ENCODE measurements around the gene FLT4.
A peak's percentile ranks its signal among the peaks of the same experiment; 100 is the strongest.

Gene FLT4

GRCh38 chr5:180652346-180652745 is 2.9 kb upstream of the FLT4 start:
- Histone ChIP-seq H3K4me3 (ENCODE audit: insufficient read depth, low read depth, low read length) (no peak overlapping the region), H3K9me3 (ENCODE audit: control insufficient read depth, low read length) (no peaks in the 10 kb centered on the region), H3K27me3 (ENCODE audit: control insufficient read depth, insufficient read depth, low read length, poor library complexity, severe bottlenecking) (peaks cover 59% of the 10 kb centered on the region), H3K36me3 (ENCODE audit: control insufficient read depth, insufficient read depth, low read length) (no peaks in the 10 kb centered on the region), H3K27ac (ENCODE audit: insufficient read depth, low read depth, low read length, poor library complexity, severe bottlenecking) (no peak overlapping the region), H3K4me1 (ENCODE audit: control insufficient read depth, insufficient read depth, low read length) (no peaks in the 10 kb centered on the region)
- WGBS, 2 experiments: 88 to 90% methylated on average over 10 to 11 of the region's 11 CpGs

DNA sequence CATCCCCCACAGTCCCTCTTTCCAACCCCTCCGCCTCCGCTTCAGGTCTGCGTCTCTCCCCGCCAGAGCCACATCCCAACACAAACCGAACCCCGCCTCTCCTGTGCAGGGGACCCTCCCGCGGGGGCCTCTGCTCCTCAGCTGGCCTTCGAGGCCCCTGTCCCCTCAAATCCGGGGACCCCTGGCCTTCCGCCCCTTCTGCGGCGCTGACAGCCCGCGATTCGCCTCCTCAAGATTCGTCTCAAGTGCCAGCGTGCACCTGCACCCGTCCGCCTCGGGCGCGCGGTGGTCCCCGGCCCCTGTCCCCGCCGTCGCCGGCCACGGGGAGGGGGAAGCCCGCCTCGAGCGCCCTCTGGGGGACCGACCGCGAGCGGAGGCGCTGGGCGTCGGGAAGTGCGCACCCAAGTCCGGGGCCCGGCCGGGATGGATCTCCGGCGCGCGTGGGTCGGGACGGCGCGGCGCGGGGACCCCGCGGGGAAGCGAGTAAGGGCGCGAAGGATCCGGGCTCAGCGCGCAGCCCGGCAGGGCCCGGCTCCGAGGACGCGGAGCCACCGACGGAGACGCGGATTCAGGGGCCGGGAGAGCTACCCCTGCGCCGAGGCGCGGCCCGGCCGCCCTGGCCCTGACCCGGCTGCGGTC is 623 bp downstream of the FLT4 start:
- 2% methylated on average over 80 of the region's 80 CpGs for WGBS, 2 experiments
- H3K9me3 ChIP-seq (ENCODE audit: control insufficient read depth, low read length): no peaks in the 10 kb centered on the region
- H3K4me3 ChIP-seq (ENCODE audit: insufficient read depth, low read depth, low read length): peak overlapping the region; percentile 43
- H3K27ac ChIP-seq (ENCODE audit: insufficient read depth, low read depth, low read length, poor library complexity, severe bottlenecking): no peak overlapping the region
- peaks cover 79% of the 10 kb centered on the region for H3K27me3 ChIP-seq (ENCODE audit: control insufficient read depth, insufficient read depth, low read length, poor library complexity, severe bottlenecking)
- H3K36me3 ChIP-seq (ENCODE audit: control insufficient read depth, insufficient read depth, low read length): no peaks in the 10 kb centered on the region
- no peaks in the 10 kb centered on the region for H3K4me1 ChIP-seq (ENCODE audit: control insufficient read depth, insufficient read depth, low read length)

GRCh38 chr5:180647941-180648500 is 1.4 kb downstream of the FLT4 start:
- no peaks in the 10 kb centered on the region for H3K9me3 ChIP-seq (ENCODE audit: control insufficient read depth, low read length)
- H3K4me1 ChIP-seq (ENCODE audit: control insufficient read depth, insufficient read depth, low read length): no peaks in the 10 kb centered on the region
- peaks cover 77% of the 10 kb centered on the region for H3K27me3 ChIP-seq (ENCODE audit: control insufficient read depth, insufficient read depth, low read length, poor library complexity, severe bottlenecking)
- H3K4me3 ChIP-seq (ENCODE audit: insufficient read depth, low read depth, low read length): no peak overlapping the region
- 87 to 89% methylated on average over 8 of the region's 8 CpGs for WGBS, 2 experiments
- no peaks in the 10 kb centered on the region for H3K36me3 ChIP-seq (ENCODE audit: control insufficient read depth, insufficient read depth, low read length)
- H3K27ac ChIP-seq (ENCODE audit: insufficient read depth, low read depth, low read length, poor library complexity, severe bottlenecking): no peak overlapping the region

- Histone ChIP-seq H3K4me1 (ENCODE audit: control insufficient read depth, insufficient read depth, low read length) (no peaks in the 10 kb centered on the region), H3K27ac (ENCODE audit: insufficient read depth, low read depth, low read length, poor library complexity, severe bottlenecking) (no peak overlapping the region), H3K9me3 (ENCODE audit: control insufficient read depth, low read length) (no peaks in the 10 kb centered on the region), H3K4me3 (ENCODE audit: insufficient read depth, low read depth, low read length) (no peak overlapping the region), H3K36me3 (ENCODE audit: control insufficient read depth, insufficient read depth, low read length) (no peaks in the 10 kb centered on the region), H3K27me3 (ENCODE audit: control insufficient read depth, insufficient read depth, low read length, poor library complexity, severe bottlenecking) (peaks cover 71% of the 10 kb centered on the region)
- WGBS, 2 experiments: 79 to 92% methylated on average over 7 to 8 of the region's 8 CpGs
These were observed 1.9 kb downstream of the FLT4 start for GRCh38 chr5:180647465-180647864.

DNA sequence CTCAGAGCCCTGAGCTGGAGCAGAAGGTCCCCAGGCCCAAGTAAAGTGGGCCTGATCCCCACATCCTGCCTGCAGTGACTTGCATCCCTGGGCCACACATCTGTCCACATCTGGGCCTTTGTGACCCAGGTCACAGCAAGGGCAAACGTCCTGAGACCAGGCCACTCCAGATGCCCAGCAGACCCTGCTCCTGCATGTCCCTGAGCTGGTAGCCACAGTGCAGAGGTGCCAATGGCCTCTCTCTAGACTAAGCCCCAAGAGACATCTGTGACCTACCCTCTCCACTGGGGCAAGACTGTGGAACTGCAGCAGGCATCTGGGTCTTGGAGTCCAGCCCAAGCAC is 2.5 kb downstream of the FLT4 start:
- Histone ChIP-seq H3K36me3 (ENCODE audit: control insufficient read depth, insufficient read depth, low read length) (no peaks in the 10 kb centered on the region), H3K27me3 (ENCODE audit: control insufficient read depth, insufficient read depth, low read length, poor library complexity, severe bottlenecking) (peaks cover 66% of the 10 kb centered on the region), H3K9me3 (ENCODE audit: control insufficient read depth, low read length) (no peaks in the 10 kb centered on the region), H3K4me1 (ENCODE audit: control insufficient read depth, insufficient read depth, low read length) (no peaks in the 10 kb centered on the region), H3K4me3 (ENCODE audit: insufficient read depth, low read depth, low read length) (no peak overlapping the region), H3K27ac (ENCODE audit: insufficient read depth, low read depth, low read length, poor library complexity, severe bottlenecking) (no peak overlapping the region)
- WGBS, 2 experiments: 76 to 85% methylated on average over 1 of the region's 1 CpG

DNA sequence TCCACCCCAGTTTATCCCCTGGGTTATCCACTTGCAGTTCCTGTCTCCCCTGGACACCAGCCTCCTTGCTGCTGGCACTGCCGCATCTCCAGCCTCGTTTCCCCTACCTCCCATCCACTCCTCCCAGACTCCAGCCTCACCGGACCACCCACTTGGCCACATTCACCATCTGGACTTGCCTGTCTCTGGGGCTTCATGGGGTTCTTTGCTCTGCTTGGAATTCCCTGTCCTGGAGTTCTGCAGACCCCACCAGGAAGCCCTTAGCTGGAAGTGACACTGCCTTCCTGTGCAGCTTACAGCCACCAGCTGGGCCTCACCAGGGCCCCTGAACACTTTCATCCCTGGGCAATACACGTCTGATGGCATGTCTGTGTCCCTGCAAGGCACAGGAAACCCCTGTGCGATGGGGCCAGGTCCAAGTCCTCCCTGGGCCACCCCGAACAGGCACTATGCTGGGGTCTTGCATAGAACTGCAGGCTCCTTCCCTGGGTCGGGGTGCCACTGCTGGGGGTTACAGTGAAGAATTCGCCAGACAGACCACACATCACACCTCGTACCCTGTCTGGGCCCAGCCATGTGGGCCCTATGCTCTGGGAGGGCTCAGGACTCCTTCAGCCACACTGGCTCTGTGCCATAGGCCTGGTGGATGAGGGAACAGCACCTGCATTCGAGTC is 3.0 kb downstream of the FLT4 start:
- H3K9me3 ChIP-seq (ENCODE audit: control insufficient read depth, low read length): no peaks in the 10 kb centered on the region
- H3K27me3 ChIP-seq (ENCODE audit: control insufficient read depth, insufficient read depth, low read length, poor library complexity, severe bottlenecking): peaks cover 61% of the 10 kb centered on the region
- no peak overlapping the region for H3K4me3 ChIP-seq (ENCODE audit: insufficient read depth, low read depth, low read length)
- no peak overlapping the region for H3K27ac ChIP-seq (ENCODE audit: insufficient read depth, low read depth, low read length, poor library complexity, severe bottlenecking)
- WGBS, 2 experiments: 90% methylated on average over 10 of the region's 10 CpGs
- H3K4me1 ChIP-seq (ENCODE audit: control insufficient read depth, insufficient read depth, low read length): no peaks in the 10 kb centered on the region
- H3K36me3 ChIP-seq (ENCODE audit: control insufficient read depth, insufficient read depth, low read length): no peaks in the 10 kb centered on the region

DNA sequence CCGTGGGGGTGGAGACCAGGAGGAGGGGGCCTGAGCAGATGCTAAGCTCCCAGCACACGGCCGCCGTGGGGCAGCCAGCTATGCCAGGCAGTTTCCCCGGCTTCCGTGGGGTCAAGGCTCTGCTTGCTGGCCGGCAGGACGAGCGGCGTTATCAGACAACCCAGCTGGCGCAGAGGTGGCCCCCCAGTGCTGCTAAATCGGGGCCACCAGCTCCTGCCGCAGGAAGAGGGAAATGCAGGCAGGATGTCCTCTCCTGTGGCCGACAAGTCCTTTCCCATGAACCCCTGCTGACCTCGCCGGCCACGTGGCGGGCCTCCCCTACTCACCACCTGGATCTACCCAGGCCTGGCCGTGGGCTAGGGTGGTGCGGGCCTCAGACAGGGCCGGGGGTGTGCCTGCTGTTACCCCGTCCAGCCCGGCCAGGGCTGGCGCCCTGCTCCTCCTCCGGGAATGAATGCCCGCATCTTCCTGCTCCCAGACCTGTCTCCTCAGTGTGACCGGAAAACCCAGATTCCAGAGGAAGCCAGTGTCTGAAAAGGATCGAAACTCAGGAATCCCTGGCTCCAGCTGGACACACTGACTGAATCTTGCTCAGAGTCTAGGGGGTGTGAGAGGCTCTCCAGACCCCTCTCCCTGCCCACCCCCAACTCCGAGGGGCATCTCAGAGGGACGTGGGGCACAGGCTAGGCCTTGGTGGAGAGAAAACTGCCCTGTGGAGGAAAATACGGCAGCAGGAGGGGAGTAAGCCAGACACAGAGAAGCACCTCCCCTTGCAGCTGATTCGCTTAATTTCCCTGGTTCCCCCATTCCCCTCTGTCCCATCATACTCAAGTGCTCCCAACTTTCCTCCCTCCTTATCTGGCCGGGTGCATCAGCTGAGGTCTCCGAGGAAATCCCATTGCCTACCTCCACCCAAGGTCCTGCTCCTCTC is 3.9 kb downstream of the FLT4 start:
- Histone ChIP-seq H3K4me1 (ENCODE audit: control insufficient read depth, insufficient read depth, low read length) (no peaks in the 10 kb centered on the region), H3K27me3 (ENCODE audit: control insufficient read depth, insufficient read depth, low read length, poor library complexity, severe bottlenecking) (peaks cover 52% of the 10 kb centered on the region), H3K4me3 (ENCODE audit: insufficient read depth, low read depth, low read length) (no peak overlapping the region), H3K36me3 (ENCODE audit: control insufficient read depth, insufficient read depth, low read length) (no peaks in the 10 kb centered on the region), H3K9me3 (ENCODE audit: control insufficient read depth, low read length) (no peaks in the 10 kb centered on the region), H3K27ac (ENCODE audit: insufficient read depth, low read depth, low read length, poor library complexity, severe bottlenecking) (no peak overlapping the region)
- 89 to 90% methylated on average over 34 of the region's 34 CpGs for WGBS, 2 experiments

DNA sequence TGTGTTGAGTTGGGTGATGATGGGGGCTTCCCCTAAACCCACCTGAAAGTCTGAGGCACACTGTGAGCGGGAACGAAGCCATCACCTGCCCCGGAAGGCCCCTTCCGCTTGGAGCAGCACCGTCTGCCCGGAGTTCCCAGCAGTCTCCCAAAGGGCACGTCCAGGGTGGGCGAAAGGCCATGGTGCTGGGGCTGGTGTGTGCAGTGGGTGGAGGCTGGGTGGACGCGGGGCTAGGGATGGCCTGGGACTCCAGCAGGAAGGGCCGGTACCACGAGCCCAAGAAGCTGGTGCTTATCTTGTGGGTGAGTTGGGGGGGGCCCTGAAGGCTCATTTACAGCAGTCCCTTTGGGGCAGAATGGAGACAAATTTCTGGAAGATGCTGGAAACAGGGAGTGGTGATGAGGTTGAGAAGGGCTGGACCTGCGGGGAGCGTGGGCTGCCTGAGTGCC is 4.6 kb downstream of the FLT4 start:
- WGBS, 2 experiments: 92 to 94% methylated on average over 14 of the region's 14 CpGs

GRCh38 chr5:180644129-180644824 is 5.1 kb downstream of the FLT4 start:
- Histone ChIP-seq H3K4me3 (ENCODE audit: insufficient read depth, low read depth, low read length) (no peak overlapping the region), H3K36me3 (ENCODE audit: control insufficient read depth, insufficient read depth, low read length) (no peaks in the 10 kb centered on the region), H3K4me1 (ENCODE audit: control insufficient read depth, insufficient read depth, low read length) (no peaks in the 10 kb centered on the region), H3K27me3 (ENCODE audit: control insufficient read depth, insufficient read depth, low read length, poor library complexity, severe bottlenecking) (peaks cover 40% of the 10 kb centered on the region), H3K9me3 (ENCODE audit: control insufficient read depth, low read length) (no peaks in the 10 kb centered on the region), H3K27ac (ENCODE audit: insufficient read depth, low read depth, low read length, poor library complexity, severe bottlenecking) (no peak overlapping the region)
- 91 to 94% methylated on average over 20 of the region's 20 CpGs for WGBS, 2 experiments

More for the DNA sequence above, 4.6 kb downstream of the FLT4 start:
- Histone ChIP-seq H3K27ac (ENCODE audit: insufficient read depth, low read depth, low read length, poor library complexity, severe bottlenecking) (no peak overlapping the region), H3K4me3 (ENCODE audit: insufficient read depth, low read depth, low read length) (no peak overlapping the region), H3K9me3 (ENCODE audit: control insufficient read depth, low read length) (no peaks in the 10 kb centered on the region), H3K4me1 (ENCODE audit: control insufficient read depth, insufficient read depth, low read length) (no peaks in the 10 kb centered on the region), H3K36me3 (ENCODE audit: control insufficient read depth, insufficient read depth, low read length) (no peaks in the 10 kb centered on the region), H3K27me3 (ENCODE audit: control insufficient read depth, insufficient read depth, low read length, poor library complexity, severe bottlenecking) (peaks cover 45% of the 10 kb centered on the region)
